Caco-2 (cell line): ENCODE results near the gene PQBP1. TPM values are rescaled to one million over a fixed set of nuclear protein-coding genes. Genes with fewer than 3 reads are reported as not detected.

Experiments used
- BruUV-seq: library from RNA; stranded (reverse); fragments of 400-500 nt; replicated peaks from 2 replicates; lab custom pipeline; 2021; lab: Mats Ljungman, UMichigan
- CTCF ChIA-PET: fragments of 300-600 bp; sonication (Branson Sonifier 250); formaldehyde crosslinking; loops from one replicate; lab custom pipeline; 2022; ENCODE audit warnings: antibody characterized with exemption; lab: Charles Lee
- POLR2A ChIA-PET: fragments of 300-600 bp; sonication (Branson Sonifier 250); formaldehyde crosslinking; loops from one replicate; lab custom pipeline; 2022; ENCODE audit warnings: antibody characterized with exemption; lab: Charles Lee
- DNase-seq, 2 experiments: peaks; one replicate each; pipeline versions ENCODE4 v3.0.0 to v3.0.0-alpha.2; 2020 to 2022
- H3K27me3 ChIP-seq: replicated peaks from 2 replicates; pipeline ENCODE4 v1.6.0; 2011; ENCODE audit warnings: low read length; ENCODE audit not compliant: control insufficient read depth, insufficient read depth
- H3K36me3 ChIP-seq: 2 replicates; pipeline ENCODE4 v1.5.1; 2011; ENCODE audit warnings: low read length; ENCODE audit not compliant: control insufficient read depth, insufficient read depth
- H3K4me1 ChIP-seq: fragments of 250-450 bp; sonication (Bioruptor Pico); 2 replicates; pipeline ENCODE4 v1.5.1; 2020; ENCODE audit warnings: mild to moderate bottlenecking
- H3K4me3 ChIP-seq: 2 replicates; pipeline ENCODE4 v1.5.1; 2011; ENCODE audit warnings: low read depth, mild to moderate bottlenecking, control low read depth, low read length
- H3K9me3 ChIP-seq: fragments of 250-450 bp; sonication (Bioruptor Pico); 2 replicates; pipeline ENCODE4 v1.5.1; 2020; ENCODE audit warnings: mild to moderate bottlenecking, moderate library complexity
- H3K27ac Mint-ChIP-seq: one replicate; pipeline ENCODE4 v1.8.0; 2022; ENCODE audit warnings: mixed read lengths; ENCODE audit not compliant: unreplicated experiment
- H3K27me3 Mint-ChIP-seq: one replicate; pipeline ENCODE4 v1.8.0; 2022; ENCODE audit warnings: mixed read lengths; ENCODE audit not compliant: insufficient read depth, unreplicated experiment
- H3K36me3 Mint-ChIP-seq: one replicate; pipeline ENCODE4 v1.8.0; 2022; ENCODE audit warnings: mild to moderate bottlenecking, mixed read lengths; ENCODE audit not compliant: insufficient read depth, unreplicated experiment
- H3K4me1 Mint-ChIP-seq: one replicate; pipeline ENCODE4 v1.8.0; 2022; ENCODE audit warnings: low read depth, mixed read lengths; ENCODE audit not compliant: unreplicated experiment
- H3K4me3 Mint-ChIP-seq: one replicate; pipeline ENCODE4 v1.8.0; 2022; ENCODE audit warnings: mild to moderate bottlenecking, moderate library complexity, mixed read lengths; ENCODE audit not compliant: unreplicated experiment
- H3K9me3 Mint-ChIP-seq: one replicate; pipeline ENCODE4 v1.8.0; 2022; ENCODE audit warnings: mixed read lengths; ENCODE audit not compliant: unreplicated experiment
- CTCF ChIP-seq, 2 experiments: fragments of 200-600 bp in 1 of 2; IDR thresholded peaks; 1 replicate in 1 of 2; 2 replicates in 1 of 2; pipeline versions ENCODE4 v1.5.1 to v1.8.0; 2011 to 2022; ENCODE audit warnings: antibody characterized with exemption in 1 of 2, control low read depth in 1 of 2, inconsistent platforms in 1 of 2, low read depth in 1 of 2, low read length in 1 of 2, mild to moderate bottlenecking in 1 of 2, moderate library complexity in 1 of 2; ENCODE audit not compliant: insufficient read depth in 1 of 2, severe bottlenecking in 1 of 2, unreplicated experiment in 1 of 2
- intact Hi-C: fragments of 100-400 bp; cut with micrococcal nuclease; formaldehyde crosslinking; loops from one replicate; pipeline ENCODE4 v1.10.0; 2022; ENCODE audit not compliant: unreplicated experiment
- total RNA-seq: library from RNA; stranded (reverse); gene quantifications from 2 replicates; pipeline ENCODE4 v1.2.3, GENCODE V29; 2022

The PQBP1 gene
- total RNA-seq, 1 experiment from 2014 or later, result 114 TPM

- H3K27me3 Mint-ChIP-seq, result no peaks in the 10 kb centered on the region
- H3K36me3 Mint-ChIP-seq, result peaks cover 49% of the 10 kb centered on the region
- no peak for DNase-seq
- no peak overlapping the region for H3K27ac Mint-ChIP-seq
- Histone ChIP-seq H3K36me3 (no peaks in the 10 kb centered on the region; the same call in 1 of the 2 replicates), H3K9me3 (no peaks in the 10 kb centered on the region), H3K4me1 (no peaks in the 10 kb centered on the region), H3K27me3 (no peaks in the 10 kb centered on the region), H3K4me3 (no peak overlapping the region)
- TF ChIP-seq CTCF (IDR thresholded peaks at IDR 0.05; ENCODE audit: insufficient read depth in 1 of 2, low read depth in 1 of 2, low read length in 1 of 2, severe bottlenecking in 1 of 2, unreplicated experiment in 1 of 2), result no peak
- H3K4me1 Mint-ChIP-seq, result no peaks in the 10 kb centered on the region
- no peak overlapping the region for H3K4me3 Mint-ChIP-seq
- intact Hi-C loops, result no loop called here
- CTCF ChIA-PET, result no interaction called here
- POLR2A ChIA-PET, result interaction anchor here (0.6 to 1.3 kb wide), 4 partner anchors 9 to 167 kb away, joined by 3 to 6 read pairs (median 4); no protein-coding TSS in a partner anchor
- no peaks in the 10 kb centered on the region for H3K9me3 Mint-ChIP-seq
- no TSS peak for BruUV-seq
Observed at GRCh38 chrX:48903290-48903689, 5.6 kb downstream of the PQBP1 start.

GRCh38 chrX:48904180-48904579, 6.5 kb downstream of the PQBP1 start:
- H3K4me3 ChIP-seq, result no peak overlapping the region
- no peaks in the 10 kb centered on the region; the same call in 1 of the 2 replicates for H3K36me3 ChIP-seq
- H3K27ac Mint-ChIP-seq, result no peak overlapping the region
- no TSS peak for BruUV-seq
- H3K27me3 ChIP-seq, result no peaks in the 10 kb centered on the region
- H3K4me1 Mint-ChIP-seq, result no peaks in the 10 kb centered on the region
- no peak for DNase-seq
- no peaks in the 10 kb centered on the region for H3K4me1 ChIP-seq
- no peaks in the 10 kb centered on the region for H3K9me3 ChIP-seq
- no peaks in the 10 kb centered on the region for H3K27me3 Mint-ChIP-seq
- no peak for TF ChIP-seq CTCF (IDR thresholded peaks at IDR 0.05; ENCODE audit: insufficient read depth in 1 of 2, low read depth in 1 of 2, low read length in 1 of 2, severe bottlenecking in 1 of 2, unreplicated experiment in 1 of 2)
- no peak overlapping the region for H3K4me3 Mint-ChIP-seq
- no peaks in the 10 kb centered on the region for H3K9me3 Mint-ChIP-seq
- ChIA-PET POLR2A (interaction anchor here (0.6 kb wide), 1 partner anchor 13 kb away, joined by 5 read pairs; no protein-coding TSS in a partner anchor), CTCF (no interaction called here)
- peaks cover 52% of the 10 kb centered on the region for H3K36me3 Mint-ChIP-seq
- intact Hi-C loops, result no loop called here

- H3K4me3 Mint-ChIP-seq, result no peak overlapping the region
- intact Hi-C loops, result no loop called here
- Histone ChIP-seq H3K36me3 (no peaks in the 10 kb centered on the region; the same call in 1 of the 2 replicates), H3K4me1 (no peaks in the 10 kb centered on the region), H3K4me3 (no peak overlapping the region), H3K27me3 (no peaks in the 10 kb centered on the region), H3K9me3 (no peaks in the 10 kb centered on the region)
- H3K36me3 Mint-ChIP-seq, result peaks cover 52% of the 10 kb centered on the region
- H3K9me3 Mint-ChIP-seq, result no peaks in the 10 kb centered on the region
- no peak overlapping the region for H3K27ac Mint-ChIP-seq
- no peak for TF ChIP-seq CTCF (IDR thresholded peaks at IDR 0.05; ENCODE audit: insufficient read depth in 1 of 2, low read depth in 1 of 2, low read length in 1 of 2, severe bottlenecking in 1 of 2, unreplicated experiment in 1 of 2)
- H3K27me3 Mint-ChIP-seq, result no peaks in the 10 kb centered on the region
- BruUV-seq, result no TSS peak
- ChIA-PET CTCF (no interaction called here), POLR2A (interaction anchor here (0.6 kb wide), 1 partner anchor 13 kb away, joined by 5 read pairs; no protein-coding TSS in a partner anchor)
- H3K4me1 Mint-ChIP-seq, result no peaks in the 10 kb centered on the region
- no peak for DNase-seq
Observed at GRCh38 chrX:48904626-48905025, 6.9 kb downstream of the PQBP1 start.
